SK-N-SH treated with all-trans-retinoic acid at 6 μM for 48 hours (cell line): ENCODE measurements around the gene NR4A2.

ENCODE experiments used
- ARNTL ChIP-seq: fragments of 450-650 bp; formaldehyde crosslinking; IDR thresholded peaks from 2 replicates; pipeline ENCODE4 v1.5.0; 2020; ENCODE audit warnings: low read depth, mild to moderate bottlenecking, moderate library complexity, borderline replicate concordance
- PATZ1 ChIP-seq: fragments of 250-450 bp; sonication (Bioruptor Pico); IDR thresholded peaks from 2 replicates; pipeline ENCODE4 v1.8.0; 2020; ENCODE audit warnings: mild to moderate bottlenecking, moderate library complexity, borderline replicate concordance
- RARB ChIP-seq: fragments of 250-450 bp; sonication (Bioruptor Pico); IDR thresholded peaks from 2 replicates; pipeline ENCODE4 v1.8.0; 2021; ENCODE audit warnings: mild to moderate bottlenecking, moderate library complexity
- SNAI2 ChIP-seq: fragments of 250-450 bp; sonication (Bioruptor Pico); IDR thresholded peaks from 2 replicates; pipeline ENCODE4 v1.5.0; 2020; ENCODE audit warnings: mild to moderate bottlenecking, moderate library complexity
- TOX ChIP-seq: fragments of 250-450 bp; sonication (Bioruptor Pico); IDR thresholded peaks from 2 replicates; pipeline ENCODE4 v1.8.0; 2021; ENCODE audit warnings: mild to moderate bottlenecking, moderate library complexity, borderline replicate concordance
- ZFP3 ChIP-seq: fragments of 250-450 bp; sonication (Bioruptor Pico); IDR thresholded peaks from 2 replicates; pipeline ENCODE4 v1.5.0; 2020; ENCODE audit warnings: mild to moderate bottlenecking, moderate library complexity
- ZFP30 ChIP-seq: fragments of 450-650 bp; formaldehyde crosslinking; IDR thresholded peaks from 2 replicates; pipeline ENCODE4 v1.5.0; 2022; ENCODE audit warnings: mild to moderate bottlenecking, moderate library complexity
- ZNF70 ChIP-seq: fragments of 450-650 bp; formaldehyde crosslinking; IDR thresholded peaks from 2 replicates; pipeline ENCODE4 v1.5.0; 2020; ENCODE audit warnings: mild to moderate bottlenecking, moderate library complexity
- TF ChIP-seq, protein P1 (sequence below): fragments of 250-450 bp; sonication (Bioruptor Pico); IDR thresholded peaks from 2 replicates; pipeline ENCODE4 v1.5.1; 2020; ENCODE audit warnings: low read depth, mild to moderate bottlenecking, moderate library complexity
- TF ChIP-seq, protein P2 (sequence below): fragments of 250-450 bp; sonication (Bioruptor Pico); IDR thresholded peaks from 2 replicates; pipeline ENCODE4 v1.8.0; 2021; ENCODE audit warnings: low read depth, mild to moderate bottlenecking, moderate library complexity, borderline replicate concordance
- TF ChIP-seq, protein P3 (sequence below): fragments of 250-450 bp; sonication (Bioruptor Pico); IDR thresholded peaks from 2 replicates; pipeline ENCODE4 v1.5.0; 2020; ENCODE audit warnings: mild to moderate bottlenecking, moderate library complexity

DNA sequence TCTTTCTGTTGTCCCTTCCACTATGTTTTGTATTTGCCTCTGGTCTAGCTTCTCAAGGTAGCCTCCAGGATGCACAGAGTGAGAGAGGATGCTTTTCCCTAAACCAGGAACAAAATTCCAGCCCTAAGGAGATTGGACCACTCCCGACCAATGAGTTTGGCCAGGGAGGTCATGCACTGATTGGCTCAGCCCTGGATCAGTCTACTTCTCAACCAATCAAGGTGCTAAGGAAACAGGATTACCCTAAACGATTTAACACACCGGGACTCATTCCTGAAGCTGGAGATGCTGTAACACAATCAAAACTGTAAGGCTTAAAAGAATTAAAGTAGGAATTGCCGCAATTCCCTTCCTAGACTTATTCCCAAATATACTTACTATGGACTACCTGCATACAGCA, 34.2 kb upstream of the NR4A2 start:
- TF ChIP-seq ZFP3 (CRISPR knock-in tag) (no peak), RARB (no peak), TOX (no peak), ZNF70 (CRISPR knock-in tag) (no peak), ARNTL (CRISPR knock-in tag) (no peak), SNAI2 (no peak), ZFP30 (CRISPR knock-in tag) (no peak), PATZ1 (CRISPR knock-in tag) (no peak)
- TF ChIP-seq, protein P1, sequence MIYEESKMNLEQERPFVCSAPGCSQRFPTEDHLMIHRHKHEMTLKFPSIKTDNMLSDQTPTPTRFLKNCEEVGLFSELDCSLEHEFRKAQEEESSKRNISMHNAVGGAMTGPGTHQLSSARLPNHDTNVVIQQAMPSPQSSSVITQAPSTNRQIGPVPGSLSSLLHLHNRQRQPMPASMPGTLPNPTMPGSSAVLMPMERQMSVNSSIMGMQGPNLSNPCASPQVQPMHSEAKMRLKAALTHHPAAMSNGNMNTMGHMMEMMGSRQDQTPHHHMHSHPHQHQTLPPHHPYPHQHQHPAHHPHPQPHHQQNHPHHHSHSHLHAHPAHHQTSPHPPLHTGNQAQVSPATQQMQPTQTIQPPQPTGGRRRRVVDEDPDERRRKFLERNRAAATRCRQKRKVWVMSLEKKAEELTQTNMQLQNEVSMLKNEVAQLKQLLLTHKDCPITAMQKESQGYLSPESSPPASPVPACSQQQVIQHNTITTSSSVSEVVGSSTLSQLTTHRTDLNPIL (CRISPR knock-in tag) = no peak
- TF ChIP-seq, protein P2, sequence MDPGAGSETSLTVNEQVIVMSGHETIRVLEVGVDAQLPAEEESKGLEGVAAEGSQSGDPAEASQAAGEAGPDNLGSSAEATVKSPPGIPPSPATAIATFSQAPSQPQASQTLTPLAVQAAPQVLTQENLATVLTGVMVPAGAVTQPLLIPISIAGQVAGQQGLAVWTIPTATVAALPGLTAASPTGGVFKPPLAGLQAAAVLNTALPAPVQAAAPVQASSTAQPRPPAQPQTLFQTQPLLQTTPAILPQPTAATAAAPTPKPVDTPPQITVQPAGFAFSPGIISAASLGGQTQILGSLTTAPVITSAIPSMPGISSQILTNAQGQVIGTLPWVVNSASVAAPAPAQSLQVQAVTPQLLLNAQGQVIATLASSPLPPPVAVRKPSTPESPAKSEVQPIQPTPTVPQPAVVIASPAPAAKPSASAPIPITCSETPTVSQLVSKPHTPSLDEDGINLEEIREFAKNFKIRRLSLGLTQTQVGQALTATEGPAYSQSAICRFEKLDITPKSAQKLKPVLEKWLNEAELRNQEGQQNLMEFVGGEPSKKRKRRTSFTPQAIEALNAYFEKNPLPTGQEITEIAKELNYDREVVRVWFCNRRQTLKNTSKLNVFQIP (CRISPR knock-in tag) = no peak
- TF ChIP-seq, protein P3, sequence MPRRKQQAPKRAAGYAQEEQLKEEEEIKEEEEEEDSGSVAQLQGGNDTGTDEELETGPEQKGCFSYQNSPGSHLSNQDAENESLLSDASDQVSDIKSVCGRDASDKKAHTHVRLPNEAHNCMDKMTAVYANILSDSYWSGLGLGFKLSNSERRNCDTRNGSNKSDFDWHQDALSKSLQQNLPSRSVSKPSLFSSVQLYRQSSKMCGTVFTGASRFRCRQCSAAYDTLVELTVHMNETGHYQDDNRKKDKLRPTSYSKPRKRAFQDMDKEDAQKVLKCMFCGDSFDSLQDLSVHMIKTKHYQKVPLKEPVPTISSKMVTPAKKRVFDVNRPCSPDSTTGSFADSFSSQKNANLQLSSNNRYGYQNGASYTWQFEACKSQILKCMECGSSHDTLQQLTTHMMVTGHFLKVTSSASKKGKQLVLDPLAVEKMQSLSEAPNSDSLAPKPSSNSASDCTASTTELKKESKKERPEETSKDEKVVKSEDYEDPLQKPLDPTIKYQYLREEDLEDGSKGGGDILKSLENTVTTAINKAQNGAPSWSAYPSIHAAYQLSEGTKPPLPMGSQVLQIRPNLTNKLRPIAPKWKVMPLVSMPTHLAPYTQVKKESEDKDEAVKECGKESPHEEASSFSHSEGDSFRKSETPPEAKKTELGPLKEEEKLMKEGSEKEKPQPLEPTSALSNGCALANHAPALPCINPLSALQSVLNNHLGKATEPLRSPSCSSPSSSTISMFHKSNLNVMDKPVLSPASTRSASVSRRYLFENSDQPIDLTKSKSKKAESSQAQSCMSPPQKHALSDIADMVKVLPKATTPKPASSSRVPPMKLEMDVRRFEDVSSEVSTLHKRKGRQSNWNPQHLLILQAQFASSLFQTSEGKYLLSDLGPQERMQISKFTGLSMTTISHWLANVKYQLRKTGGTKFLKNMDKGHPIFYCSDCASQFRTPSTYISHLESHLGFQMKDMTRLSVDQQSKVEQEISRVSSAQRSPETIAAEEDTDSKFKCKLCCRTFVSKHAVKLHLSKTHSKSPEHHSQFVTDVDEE = no peak
